ENCODE measurements around the gene PNKD.

DNA sequence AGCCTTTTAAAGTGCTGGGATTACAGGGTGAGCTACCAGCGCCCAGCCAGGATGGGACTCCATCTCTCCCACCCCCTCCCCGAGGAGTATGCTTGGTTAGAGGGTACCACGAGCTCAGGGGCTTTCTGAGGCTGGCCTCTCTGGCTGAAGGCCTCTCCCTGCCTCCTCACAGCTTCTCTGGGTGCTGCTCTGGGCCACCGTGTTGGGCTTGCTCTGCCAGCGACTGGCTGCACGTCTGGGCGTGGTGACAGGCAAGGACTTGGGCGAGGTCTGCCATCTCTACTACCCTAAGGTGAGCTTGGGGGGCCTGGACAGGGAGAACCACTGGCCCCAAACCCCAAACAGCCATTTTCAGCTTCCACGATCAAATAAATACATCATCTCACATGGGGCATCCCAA lies 114.7 kb downstream of the PNKD start:
- TF ChIP-seq EZH2phosphoT487 (IDR thresholded peaks at IDR 0.05; ENCODE audit: borderline replicate concordance, low read length), result no peak
- TF ChIP-seq, protein P1, sequence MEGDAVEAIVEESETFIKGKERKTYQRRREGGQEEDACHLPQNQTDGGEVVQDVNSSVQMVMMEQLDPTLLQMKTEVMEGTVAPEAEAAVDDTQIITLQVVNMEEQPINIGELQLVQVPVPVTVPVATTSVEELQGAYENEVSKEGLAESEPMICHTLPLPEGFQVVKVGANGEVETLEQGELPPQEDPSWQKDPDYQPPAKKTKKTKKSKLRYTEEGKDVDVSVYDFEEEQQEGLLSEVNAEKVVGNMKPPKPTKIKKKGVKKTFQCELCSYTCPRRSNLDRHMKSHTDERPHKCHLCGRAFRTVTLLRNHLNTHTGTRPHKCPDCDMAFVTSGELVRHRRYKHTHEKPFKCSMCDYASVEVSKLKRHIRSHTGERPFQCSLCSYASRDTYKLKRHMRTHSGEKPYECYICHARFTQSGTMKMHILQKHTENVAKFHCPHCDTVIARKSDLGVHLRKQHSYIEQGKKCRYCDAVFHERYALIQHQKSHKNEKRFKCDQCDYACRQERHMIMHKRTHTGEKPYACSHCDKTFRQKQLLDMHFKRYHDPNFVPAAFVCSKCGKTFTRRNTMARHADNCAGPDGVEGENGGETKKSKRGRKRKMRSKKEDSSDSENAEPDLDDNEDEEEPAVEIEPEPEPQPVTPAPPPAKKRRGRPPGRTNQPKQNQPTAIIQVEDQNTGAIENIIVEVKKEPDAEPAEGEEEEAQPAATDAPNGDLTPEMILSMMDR (IDR thresholded peaks at IDR 0.05; ENCODE audit: low read depth, low read length, poor library complexity, severe bottlenecking), result no peak
